Loucy (cell line): ENCODE results near the gene ENOX1.

Source experiments
- EZH2phosphoT487 ChIP-seq: fragments of 200-600 bp; IDR thresholded peaks from 2 replicates; pipeline ENCODE4 v1.6.1; 2018; ENCODE audit warnings: antibody characterized with exemption, mild to moderate bottlenecking, moderate library complexity, borderline replicate concordance
- TF ChIP-seq, protein P1 (sequence below): fragments of 200-600 bp; sonication (generic); conservative IDR thresholded peaks from 2 replicates; pipeline ENCODE4 v1.5.1; 2014; ENCODE audit warnings: mild to moderate bottlenecking, antibody characterized with exemption, low read length

DNA sequence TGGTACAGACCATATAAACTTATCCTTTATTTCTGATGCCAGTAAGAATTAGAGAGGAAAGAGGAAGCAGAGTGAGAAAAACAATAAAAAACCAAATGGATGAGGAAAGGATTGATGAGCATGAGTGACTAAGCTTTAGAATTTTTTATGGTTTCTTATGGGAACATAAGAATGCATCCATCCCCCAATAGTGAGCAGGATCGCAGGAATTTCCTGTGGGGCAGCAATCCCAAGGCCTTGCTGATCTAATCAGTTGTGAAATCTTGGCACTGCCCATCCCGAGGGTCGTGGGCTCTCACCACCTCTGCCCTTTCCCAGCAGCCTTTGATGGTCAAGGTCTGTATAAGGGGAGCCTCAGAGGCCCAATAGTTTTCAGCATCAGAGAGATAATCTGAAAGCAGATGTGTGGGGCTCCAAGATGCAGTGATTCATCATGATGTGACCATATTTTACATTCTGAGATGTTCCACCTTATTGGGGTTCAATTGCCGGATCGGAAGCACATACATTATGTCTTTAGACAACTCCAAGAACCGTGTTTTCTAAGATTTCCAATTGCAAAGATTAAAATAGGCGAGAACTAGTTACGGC is 541.3 kb downstream of the ENOX1 start:
- TF ChIP-seq, protein P1, sequence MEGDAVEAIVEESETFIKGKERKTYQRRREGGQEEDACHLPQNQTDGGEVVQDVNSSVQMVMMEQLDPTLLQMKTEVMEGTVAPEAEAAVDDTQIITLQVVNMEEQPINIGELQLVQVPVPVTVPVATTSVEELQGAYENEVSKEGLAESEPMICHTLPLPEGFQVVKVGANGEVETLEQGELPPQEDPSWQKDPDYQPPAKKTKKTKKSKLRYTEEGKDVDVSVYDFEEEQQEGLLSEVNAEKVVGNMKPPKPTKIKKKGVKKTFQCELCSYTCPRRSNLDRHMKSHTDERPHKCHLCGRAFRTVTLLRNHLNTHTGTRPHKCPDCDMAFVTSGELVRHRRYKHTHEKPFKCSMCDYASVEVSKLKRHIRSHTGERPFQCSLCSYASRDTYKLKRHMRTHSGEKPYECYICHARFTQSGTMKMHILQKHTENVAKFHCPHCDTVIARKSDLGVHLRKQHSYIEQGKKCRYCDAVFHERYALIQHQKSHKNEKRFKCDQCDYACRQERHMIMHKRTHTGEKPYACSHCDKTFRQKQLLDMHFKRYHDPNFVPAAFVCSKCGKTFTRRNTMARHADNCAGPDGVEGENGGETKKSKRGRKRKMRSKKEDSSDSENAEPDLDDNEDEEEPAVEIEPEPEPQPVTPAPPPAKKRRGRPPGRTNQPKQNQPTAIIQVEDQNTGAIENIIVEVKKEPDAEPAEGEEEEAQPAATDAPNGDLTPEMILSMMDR = no peak
- no peak for TF ChIP-seq EZH2phosphoT487
